ENCODE results near the gene CCDC183.

Gene CCDC183

DNA sequence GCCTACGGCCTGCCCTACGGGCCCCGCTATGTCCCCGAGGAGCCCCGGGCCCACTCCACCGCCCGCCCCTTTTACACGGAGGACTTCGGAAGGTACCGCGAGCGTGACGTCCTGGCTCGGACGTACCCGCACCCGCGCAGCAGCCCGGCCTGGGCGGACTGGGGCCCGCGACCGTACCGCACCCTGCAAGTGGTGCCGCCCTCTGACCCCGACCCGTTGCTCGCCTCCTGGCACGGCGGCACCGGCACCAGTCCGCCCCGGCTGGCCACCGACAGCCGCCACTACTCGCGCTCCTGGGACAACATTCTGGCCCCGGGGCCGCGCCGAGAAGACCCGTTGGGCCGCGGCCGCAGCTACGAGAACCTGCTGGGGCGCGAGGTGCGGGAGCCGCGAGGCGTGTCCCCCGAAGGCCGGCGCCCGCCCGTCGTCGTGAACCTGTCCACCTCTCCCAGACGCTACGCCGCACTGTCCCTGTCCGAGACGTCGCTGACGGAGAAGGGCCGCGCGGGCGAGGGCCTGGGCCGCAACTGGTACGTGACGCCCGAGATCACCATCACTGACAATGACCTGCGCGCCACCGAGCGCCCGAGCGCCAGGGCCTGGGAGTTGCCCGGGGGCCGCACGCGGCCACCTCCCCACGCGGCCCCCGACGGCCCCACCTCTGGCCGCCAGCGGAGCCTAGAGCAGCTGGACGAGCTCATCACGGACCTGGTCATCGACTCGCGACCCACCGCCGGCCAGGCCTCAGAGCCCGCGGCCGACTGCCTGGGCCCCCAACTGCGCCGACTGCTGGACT, 49.5 kb downstream of the CCDC183 start:
- FAIRE-seq: no peak

DNA sequence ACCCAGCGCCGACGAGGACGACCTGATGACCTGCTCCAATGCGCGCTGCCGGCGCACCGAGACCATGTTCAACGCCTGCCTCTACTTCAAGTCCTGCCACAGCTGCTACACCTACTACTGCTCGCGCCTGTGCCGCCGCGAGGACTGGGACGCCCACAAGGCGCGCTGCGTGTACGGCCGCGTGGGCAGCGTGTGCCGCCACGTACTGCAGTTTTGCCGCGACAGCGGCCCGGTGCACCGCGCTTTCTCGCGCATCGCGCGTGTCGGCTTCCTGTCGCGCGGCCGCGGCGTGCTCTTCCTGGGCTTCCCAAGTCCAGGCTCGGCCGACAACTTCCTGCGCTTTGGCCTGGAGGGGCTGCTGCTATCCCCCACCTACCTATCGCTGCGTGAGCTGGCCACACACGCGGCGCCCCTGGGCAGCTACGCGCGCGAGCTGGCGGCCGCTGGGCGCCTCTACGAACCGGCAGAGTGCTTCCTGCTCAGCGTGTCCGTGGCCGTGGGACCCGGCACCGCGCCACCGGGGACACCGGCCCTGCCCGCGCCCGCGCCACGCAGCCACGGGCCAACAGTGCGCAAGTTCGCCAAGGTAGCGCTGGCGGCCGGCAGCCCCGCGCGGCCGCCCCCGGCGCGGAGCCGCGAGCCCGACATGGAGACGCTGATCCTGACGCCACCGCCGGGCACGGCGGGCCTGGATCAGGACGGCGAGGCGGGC, 50.4 kb downstream of the CCDC183 start:
- no peak for FAIRE-seq
- no peak for TF ChIP-seq POLR2A (IDR thresholded peaks at IDR 0.05; ENCODE audit: low read depth, low read length)
- DNase-seq (ENCODE audit: insufficient read length, low spot score): no peak

More for the DNA sequence above, 49.5 kb downstream of the CCDC183 start:
- no peak for TF ChIP-seq POLR2A (IDR thresholded peaks at IDR 0.05; ENCODE audit: low read depth, low read length)
- DNase-seq (ENCODE audit: insufficient read length, low spot score): no peak

DNA sequence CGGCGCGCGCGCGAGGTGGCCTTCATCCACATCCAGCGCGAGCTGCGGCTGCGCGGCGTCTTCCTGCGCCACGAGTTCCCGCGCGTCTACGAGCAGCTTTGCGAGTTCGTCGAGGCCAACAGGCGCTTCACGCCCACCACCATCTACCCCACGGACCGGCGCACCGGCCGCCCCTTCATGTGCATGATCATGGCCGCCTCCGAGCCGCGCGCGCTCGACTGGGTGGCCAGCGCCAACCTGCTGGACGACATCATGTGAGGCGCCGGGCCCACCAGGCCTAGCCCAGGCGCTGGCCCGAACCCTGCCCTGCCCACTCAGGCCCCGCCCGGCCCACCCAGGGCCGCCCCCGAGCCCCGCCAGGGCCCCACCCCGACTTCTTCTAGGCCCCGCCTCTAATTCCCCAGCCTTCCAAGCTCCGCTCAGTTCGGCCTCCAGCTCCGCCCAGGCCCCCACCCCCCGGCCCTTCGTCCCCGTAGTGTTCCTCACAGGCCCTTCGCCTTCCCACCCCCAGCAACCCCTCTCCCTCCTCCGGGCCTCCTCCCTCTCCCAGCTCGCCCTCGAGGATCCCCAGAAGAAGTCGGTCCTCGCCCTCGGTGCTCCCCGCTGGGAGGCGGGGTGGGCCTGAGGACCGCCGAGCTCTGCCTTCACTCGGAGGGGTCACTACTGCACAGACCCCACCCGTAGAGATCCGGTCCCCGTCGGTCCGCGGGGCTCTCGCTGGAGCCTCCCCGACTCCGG, 51.1 kb downstream of the CCDC183 start:
- TF ChIP-seq POLR2A (IDR thresholded peaks at IDR 0.05; ENCODE audit: low read depth, low read length): no peak
- DNase-seq (ENCODE audit: insufficient read length, low spot score) (no peak), FAIRE-seq (no peak)

DNA sequence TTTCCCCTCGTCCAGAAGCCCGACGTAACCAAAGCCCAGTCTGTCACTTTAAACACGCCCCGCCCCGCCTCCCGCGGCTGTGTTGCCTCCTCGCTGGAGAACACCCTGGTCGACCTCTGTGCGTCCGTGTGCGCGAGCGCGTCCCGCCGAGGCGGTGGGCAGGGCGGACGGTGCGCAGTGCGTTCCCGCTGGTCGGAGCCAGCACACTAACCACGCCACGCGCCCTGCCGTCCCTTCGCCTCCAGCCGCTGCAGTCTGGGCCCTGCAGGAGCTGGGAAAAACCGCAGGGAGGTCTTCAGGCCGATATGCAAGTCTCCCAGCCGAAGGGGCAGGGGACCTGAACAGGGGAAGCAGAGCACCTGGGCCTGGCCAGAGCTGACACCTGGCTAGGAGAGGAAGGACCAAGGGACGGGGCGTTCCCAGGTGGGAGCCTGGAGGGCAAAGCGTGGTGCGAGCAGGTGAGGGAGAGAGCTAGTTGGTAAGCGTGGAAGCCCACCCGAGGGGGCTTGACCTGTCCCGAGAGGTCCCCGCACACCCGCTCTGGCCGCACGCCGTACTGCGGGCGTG, 51.8 kb downstream of the CCDC183 start:
- TF ChIP-seq POLR2A (IDR thresholded peaks at IDR 0.05; ENCODE audit: low read depth, low read length): peak; percentile 46; the same call in 1 of the 2 replicates
- DNase-seq (ENCODE audit: insufficient read length, low spot score): no peak
- no peak for FAIRE-seq

DNA sequence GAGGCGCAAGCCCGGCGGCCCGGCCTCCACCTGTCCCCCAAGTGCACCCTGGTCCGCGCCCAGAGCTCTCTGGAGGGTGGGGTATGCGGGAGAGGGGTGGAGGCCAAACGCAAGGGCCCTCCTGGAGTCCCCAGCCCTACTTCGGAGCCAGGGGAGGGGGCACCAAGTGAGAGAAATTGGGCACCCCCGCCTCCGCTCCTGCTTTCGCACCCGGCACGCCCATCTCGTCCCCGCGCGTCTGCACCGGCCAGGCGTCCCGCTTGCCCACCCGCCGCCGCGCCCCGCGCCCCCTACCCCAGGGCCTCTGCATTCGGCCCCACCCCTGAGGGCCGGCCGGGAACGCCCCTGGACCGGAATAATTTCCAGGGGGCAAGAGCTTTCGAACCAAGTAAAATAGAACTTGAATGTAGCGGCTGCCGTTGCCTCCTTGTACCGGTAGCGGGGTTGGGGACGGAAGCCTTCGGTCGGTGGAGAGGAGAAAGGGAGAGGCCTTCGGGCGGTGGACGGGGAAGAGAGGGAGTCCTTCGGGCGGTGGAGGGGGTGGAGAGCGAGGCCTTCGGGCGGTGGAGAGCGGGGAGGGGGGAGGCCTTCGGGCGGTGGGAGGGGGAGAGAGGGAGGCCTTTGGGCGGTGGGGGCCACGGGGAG, 52.4 kb downstream of the CCDC183 start:
- DNase-seq (ENCODE audit: insufficient read length, low spot score): peak; percentile 90
- TF ChIP-seq POLR2A (IDR thresholded peaks at IDR 0.05; ENCODE audit: low read depth, low read length): no peak
- FAIRE-seq: no peak

DNA sequence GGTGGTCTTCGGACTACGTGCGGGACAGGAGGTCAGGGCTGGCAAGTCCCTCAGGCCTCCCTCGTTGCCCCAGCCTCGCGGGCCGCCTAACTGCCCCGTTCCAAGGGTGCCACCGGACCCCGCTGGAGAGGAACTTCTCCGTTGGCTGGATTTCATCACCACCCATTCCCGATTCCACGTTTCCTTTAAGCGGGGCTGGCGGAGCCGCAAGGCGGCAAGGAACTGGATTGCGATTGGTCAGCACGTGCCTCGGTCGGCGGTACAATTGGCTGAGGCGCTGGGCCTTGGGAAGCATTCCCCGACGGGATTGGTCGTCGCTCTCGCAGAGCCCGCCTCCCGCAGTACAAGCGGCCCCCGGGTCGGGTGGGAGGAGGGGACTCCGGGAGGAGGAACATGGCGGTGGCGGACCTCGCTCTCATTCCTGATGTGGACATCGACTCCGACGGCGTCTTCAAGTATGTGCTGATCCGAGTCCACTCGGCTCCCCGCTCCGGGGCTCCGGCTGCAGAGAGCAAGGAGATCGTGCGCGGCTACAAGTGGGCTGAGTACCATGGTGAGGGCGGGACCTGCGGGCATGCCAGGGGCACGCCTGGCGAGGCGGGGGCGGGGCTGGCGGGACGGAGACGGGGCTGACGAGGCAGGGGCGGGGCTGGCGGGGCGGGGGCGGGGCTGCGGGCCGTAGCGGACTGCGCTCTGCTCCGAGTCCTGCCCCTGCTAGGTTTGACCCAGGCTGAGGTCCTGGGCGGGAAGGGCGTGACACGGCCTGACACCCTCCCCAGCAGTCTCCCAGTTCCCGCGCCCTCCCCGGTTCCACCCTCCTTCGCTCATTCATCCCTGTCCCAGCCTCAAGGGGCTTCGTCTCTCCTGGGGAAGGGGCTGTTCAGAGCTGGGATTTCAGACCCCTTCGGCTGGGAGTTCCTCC, 53.2 kb downstream of the CCDC183 start, which contains the start of gene PHPT1:
Gene PHPT1, plus strand, starts transcription at position 372 of the 922 bp plus-strand sequence. Its CDS starts 22 bp downstream, at position 394.
- DNase-seq (ENCODE audit: insufficient read length, low spot score): peak; percentile 100
- peak; percentile 96 for FAIRE-seq
- TF ChIP-seq POLR2A (IDR thresholded peaks at IDR 0.05; ENCODE audit: low read depth, low read length): peak; percentile 61

DNA sequence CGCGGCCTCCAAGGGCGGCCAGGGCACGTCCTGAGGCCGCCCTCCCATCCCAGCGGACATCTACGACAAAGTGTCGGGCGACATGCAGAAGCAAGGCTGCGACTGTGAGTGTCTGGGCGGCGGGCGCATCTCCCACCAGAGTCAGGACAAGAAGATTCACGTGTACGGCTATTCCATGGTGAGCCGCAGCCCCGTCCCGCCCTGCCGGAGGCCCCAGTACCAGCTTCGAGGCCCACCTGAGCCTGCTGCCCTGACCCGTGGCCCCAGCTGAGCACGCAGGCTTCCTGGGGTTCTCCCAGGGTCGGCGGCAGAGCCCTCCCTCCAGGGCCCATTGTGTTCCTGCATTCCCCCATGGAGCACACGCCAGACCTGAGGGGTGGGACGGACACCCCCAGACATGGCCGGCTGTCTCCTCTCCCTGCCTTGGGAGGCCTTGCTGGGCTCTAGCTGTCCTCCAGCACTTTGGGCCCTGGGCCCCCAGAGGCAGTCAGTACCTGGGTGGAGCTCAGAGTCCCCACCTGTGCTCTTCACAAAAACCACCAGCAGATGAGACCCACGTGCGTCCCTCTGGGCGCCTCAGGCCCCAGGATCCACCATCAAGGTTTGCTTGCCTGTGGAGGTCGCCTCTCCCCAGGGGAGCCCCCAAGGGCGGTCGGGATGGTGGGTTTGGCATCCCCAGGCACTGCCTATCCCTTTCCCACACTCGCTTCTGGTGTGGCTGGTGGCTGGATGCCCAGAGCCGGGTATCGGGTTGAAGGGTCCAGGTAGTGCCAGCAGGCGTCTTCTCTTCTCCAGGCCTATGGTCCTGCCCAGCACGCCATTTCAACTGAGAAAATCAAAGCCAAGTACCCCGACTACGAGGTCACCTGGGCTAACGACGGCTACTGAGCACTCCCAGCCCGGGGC, 54.1 kb downstream of the CCDC183 start:
- no peak for DNase-seq (ENCODE audit: insufficient read length, low spot score)
- no peak for FAIRE-seq
- TF ChIP-seq POLR2A (IDR thresholded peaks at IDR 0.05; ENCODE audit: low read depth, low read length): 0 out of 2 replicates have a peak, but pooled peaks have one; percentile 14

DNA sequence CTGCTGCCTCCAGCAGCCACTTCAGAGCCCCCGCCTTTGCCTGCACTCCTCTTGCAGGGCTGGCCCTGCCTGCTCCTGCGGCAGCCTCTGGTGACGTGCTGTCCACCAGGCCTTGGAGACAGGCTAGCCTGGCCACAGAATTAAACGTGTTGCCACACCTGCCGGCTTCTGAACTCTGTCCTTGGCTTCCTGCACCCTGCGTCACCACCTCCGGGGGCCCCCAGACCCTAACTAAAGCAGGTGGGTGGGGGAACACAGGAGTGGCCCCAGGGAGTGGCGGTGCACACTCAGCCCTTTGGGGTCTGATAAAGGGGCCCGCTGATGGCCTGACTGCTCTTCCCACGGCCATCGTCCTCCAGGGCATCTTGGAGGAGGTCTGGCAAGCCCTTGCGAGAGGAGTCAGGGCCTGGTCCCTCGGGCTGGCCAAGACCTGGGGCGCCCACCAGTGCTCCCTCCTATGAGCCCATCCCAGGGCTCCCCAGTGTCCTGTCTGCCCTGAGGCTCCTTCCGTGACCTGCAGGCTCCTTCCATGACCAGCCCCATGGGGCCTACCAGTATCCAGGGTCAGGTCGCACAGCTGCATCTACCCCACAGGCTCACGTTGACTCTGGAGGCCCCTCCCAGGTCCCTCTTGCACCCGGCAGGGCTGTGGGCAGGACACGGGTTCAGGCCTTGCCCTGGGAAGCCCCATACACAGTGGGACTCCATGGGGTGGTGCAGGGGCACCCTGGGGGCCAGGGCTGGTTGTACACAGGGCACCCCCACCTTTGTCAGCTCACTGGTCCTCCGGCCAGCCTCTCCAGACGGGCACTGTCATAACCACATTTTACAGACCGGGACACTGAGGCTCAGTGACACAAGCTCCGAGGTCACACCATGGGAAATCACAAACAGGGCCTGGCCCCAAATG, 55.0 kb downstream of the CCDC183 start:
- FAIRE-seq (no peak), DNase-seq (ENCODE audit: insufficient read length, low spot score) (no peak)
- no peak for TF ChIP-seq POLR2A (IDR thresholded peaks at IDR 0.05; ENCODE audit: low read depth, low read length)

DNA sequence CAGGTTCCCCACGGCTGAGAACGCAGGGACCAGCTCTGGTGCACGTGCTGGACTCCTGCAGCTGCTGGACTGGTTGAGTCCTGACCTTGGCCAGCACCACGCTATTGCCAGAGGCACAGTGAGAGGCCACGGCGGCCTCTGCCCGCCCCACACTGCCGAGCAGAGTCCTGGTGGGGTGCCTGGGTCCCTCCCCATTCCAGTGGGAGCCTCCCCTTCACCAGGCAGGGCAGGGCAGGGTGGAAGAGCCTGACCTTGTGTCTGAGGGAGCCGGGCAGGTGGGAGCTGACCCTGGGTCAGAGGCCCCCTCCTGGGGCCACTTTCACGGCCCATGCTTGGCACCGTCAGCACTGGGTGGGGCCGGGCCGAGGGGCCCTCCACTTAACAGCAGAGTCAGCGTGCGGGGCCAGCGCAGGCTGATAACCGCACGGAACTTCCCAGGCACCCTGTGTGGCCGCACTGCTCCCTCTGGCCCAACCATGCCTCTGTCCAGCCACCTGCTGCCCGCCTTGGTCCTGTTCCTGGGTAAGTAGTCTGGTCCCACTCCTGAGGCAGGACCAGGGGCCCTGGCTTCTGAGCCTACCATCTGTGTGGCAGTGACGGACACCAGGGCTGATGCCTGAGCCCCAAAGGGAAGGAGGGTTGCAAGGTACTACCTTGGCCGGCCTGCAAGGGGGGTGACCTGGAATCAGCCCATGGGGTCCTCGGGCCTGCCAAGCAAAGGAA, 56.0 kb downstream of the CCDC183 start, which contains the start of gene MAMDC4:
Gene MAMDC4, plus strand, starts transcription at position 406 of the 723 bp plus-strand sequence. Its CDS starts 71 bp downstream, at position 477.
- TF ChIP-seq POLR2A (IDR thresholded peaks at IDR 0.05; ENCODE audit: low read depth, low read length): no peak; the same call in 1 of the 2 replicates
- no peak for FAIRE-seq
- DNase-seq (ENCODE audit: insufficient read length, low spot score): no peak
